H1 (cell line): ENCODE data around the gene TTC9. TPM values are rescaled to one million over a fixed set of nuclear protein-coding genes. Genes with fewer than 3 reads are reported as not detected.

Experiments used
- CEBPB ChIP-seq: IDR thresholded peaks from 2 replicates; pipeline ENCODE4 v1.6.1; 2012; ENCODE audit warnings: low read depth, low read length
- CREB1 ChIP-seq: IDR thresholded peaks from 2 replicates; pipeline ENCODE4 v1.6.1; 2012; ENCODE audit warnings: inconsistent platforms
- HDAC2 ChIP-seq, 2 experiments: fragments of 300-600 bp in 1 of 2; sonication (generic) in 1 of 2; IDR thresholded peaks; 2 replicates each; pipeline ENCODE4 v1.6.1; 2011 to 2012; ENCODE audit warnings: low read depth in 2 of 2, low read length in 2 of 2, mild to moderate bottlenecking in 2 of 2, moderate library complexity in 2 of 2, borderline replicate concordance in 1 of 2, inconsistent platforms in 1 of 2
- polyA plus RNA-seq, 7 experiments: library from polyadenylated mRNA; depleted of rRNA in 3 of 7; stranded (reverse) in 5 of 7; unstranded in 2 of 7; fragments of >200 nt in 5 of 7; fragments of 200-250 nt in 2 of 7; gene quantifications; 1 replicate in 5 of 7; 2 replicates in 1 of 7; 4 replicates in 1 of 7; pipeline versions ENCODE4 v1.2.1 to v1.2.3, GENCODE V29; 2011 to 2013; ENCODE audit warnings: missing spikeins in 2 of 7, mixed read lengths in 2 of 7
- total RNA-seq: library from RNA; stranded (reverse); fragmentation: NEBNext Ultra II Directional; extraction: Animal tissue kit (Norgen Biotek cat#: 25700); gene quantifications from 2 replicates; pipeline ENCODE4 v1.2.1, GENCODE V29; 2021
- TF ChIP-seq, protein P1 (sequence below): fragments of 300-600 bp; sonication (generic); IDR thresholded peaks from 2 replicates; pipeline ENCODE4 v1.7.1; 2012; ENCODE audit warnings: low read length, moderate library complexity, mild to moderate bottlenecking, inconsistent platforms; ENCODE audit not compliant: insufficient replicate concordance
- TF ChIP-seq, protein P2 (sequence below): IDR thresholded peaks from 2 replicates; pipeline ENCODE4 v1.6.1; 2012; ENCODE audit warnings: inconsistent platforms
- TF ChIP-seq, protein P3 (sequence below): IDR thresholded peaks from 2 replicates; pipeline ENCODE4 v1.6.1; 2011; ENCODE audit warnings: low read length, improper control_type of control experiment

The TTC9 gene
- total and polyA plus RNA-seq, 2 of the 8 experiments (the other 6 are each of a cell fraction or from before 2014, with no cell fraction given) = 21.0 to 29.5 TPM

DNA sequence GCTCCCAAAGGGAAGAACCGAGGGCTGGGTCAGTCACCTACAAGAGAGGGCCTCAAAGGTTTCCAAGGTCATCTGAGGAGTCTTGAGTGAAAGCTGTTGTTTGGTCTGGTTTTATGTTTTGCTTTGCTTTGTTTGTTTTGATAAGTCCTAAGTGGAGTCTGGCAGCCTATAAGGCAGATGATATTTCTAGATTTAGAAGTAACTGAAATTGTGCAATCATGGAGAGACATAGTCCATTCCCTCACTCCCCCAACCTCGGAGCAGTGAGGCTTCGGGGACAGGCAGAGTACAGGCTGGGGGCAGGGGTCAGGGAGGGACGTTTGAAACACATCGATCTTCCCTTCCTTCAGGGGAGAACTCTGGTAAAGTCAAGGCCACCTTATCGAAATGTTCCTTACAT lies 42.3 kb downstream of the TTC9 start (continued):
- TF ChIP-seq, protein P1, sequence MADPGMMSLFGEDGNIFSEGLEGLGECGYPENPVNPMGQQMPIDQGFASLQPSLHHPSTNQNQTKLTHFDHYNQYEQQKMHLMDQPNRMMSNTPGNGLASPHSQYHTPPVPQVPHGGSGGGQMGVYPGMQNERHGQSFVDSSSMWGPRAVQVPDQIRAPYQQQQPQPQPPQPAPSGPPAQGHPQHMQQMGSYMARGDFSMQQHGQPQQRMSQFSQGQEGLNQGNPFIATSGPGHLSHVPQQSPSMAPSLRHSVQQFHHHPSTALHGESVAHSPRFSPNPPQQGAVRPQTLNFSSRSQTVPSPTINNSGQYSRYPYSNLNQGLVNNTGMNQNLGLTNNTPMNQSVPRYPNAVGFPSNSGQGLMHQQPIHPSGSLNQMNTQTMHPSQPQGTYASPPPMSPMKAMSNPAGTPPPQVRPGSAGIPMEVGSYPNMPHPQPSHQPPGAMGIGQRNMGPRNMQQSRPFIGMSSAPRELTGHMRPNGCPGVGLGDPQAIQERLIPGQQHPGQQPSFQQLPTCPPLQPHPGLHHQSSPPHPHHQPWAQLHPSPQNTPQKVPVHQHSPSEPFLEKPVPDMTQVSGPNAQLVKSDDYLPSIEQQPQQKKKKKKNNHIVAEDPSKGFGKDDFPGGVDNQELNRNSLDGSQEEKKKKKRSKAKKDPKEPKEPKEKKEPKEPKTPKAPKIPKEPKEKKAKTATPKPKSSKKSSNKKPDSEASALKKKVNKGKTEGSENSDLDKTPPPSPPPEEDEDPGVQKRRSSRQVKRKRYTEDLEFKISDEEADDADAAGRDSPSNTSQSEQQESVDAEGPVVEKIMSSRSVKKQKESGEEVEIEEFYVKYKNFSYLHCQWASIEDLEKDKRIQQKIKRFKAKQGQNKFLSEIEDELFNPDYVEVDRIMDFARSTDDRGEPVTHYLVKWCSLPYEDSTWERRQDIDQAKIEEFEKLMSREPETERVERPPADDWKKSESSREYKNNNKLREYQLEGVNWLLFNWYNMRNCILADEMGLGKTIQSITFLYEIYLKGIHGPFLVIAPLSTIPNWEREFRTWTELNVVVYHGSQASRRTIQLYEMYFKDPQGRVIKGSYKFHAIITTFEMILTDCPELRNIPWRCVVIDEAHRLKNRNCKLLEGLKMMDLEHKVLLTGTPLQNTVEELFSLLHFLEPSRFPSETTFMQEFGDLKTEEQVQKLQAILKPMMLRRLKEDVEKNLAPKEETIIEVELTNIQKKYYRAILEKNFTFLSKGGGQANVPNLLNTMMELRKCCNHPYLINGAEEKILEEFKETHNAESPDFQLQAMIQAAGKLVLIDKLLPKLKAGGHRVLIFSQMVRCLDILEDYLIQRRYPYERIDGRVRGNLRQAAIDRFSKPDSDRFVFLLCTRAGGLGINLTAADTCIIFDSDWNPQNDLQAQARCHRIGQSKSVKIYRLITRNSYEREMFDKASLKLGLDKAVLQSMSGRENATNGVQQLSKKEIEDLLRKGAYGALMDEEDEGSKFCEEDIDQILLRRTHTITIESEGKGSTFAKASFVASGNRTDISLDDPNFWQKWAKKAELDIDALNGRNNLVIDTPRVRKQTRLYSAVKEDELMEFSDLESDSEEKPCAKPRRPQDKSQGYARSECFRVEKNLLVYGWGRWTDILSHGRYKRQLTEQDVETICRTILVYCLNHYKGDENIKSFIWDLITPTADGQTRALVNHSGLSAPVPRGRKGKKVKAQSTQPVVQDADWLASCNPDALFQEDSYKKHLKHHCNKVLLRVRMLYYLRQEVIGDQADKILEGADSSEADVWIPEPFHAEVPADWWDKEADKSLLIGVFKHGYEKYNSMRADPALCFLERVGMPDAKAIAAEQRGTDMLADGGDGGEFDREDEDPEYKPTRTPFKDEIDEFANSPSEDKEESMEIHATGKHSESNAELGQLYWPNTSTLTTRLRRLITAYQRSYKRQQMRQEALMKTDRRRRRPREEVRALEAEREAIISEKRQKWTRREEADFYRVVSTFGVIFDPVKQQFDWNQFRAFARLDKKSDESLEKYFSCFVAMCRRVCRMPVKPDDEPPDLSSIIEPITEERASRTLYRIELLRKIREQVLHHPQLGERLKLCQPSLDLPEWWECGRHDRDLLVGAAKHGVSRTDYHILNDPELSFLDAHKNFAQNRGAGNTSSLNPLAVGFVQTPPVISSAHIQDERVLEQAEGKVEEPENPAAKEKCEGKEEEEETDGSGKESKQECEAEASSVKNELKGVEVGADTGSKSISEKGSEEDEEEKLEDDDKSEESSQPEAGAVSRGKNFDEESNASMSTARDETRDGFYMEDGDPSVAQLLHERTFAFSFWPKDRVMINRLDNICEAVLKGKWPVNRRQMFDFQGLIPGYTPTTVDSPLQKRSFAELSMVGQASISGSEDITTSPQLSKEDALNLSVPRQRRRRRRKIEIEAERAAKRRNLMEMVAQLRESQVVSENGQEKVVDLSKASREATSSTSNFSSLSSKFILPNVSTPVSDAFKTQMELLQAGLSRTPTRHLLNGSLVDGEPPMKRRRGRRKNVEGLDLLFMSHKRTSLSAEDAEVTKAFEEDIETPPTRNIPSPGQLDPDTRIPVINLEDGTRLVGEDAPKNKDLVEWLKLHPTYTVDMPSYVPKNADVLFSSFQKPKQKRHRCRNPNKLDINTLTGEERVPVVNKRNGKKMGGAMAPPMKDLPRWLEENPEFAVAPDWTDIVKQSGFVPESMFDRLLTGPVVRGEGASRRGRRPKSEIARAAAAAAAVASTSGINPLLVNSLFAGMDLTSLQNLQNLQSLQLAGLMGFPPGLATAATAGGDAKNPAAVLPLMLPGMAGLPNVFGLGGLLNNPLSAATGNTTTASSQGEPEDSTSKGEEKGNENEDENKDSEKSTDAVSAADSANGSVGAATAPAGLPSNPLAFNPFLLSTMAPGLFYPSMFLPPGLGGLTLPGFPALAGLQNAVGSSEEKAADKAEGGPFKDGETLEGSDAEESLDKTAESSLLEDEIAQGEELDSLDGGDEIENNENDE = no peak
- no peak for TF ChIP-seq HDAC2 (IDR thresholded peaks at IDR 0.05; ENCODE audit: borderline replicate concordance in 1 of 2, low read depth in 2 of 2, low read length in 2 of 2)
- TF ChIP-seq, protein P2, sequence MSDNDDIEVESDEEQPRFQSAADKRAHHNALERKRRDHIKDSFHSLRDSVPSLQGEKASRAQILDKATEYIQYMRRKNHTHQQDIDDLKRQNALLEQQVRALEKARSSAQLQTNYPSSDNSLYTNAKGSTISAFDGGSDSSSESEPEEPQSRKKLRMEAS = no peak
- TF ChIP-seq CEBPB = no peak
- no peak for TF ChIP-seq CREB1
- TF ChIP-seq, protein P3, sequence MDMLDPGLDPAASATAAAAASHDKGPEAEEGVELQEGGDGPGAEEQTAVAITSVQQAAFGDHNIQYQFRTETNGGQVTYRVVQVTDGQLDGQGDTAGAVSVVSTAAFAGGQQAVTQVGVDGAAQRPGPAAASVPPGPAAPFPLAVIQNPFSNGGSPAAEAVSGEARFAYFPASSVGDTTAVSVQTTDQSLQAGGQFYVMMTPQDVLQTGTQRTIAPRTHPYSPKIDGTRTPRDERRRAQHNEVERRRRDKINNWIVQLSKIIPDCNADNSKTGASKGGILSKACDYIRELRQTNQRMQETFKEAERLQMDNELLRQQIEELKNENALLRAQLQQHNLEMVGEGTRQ = no peak
- TF ChIP-seq, all 59 proteins: peak for 0
